ENCODE measurements around the gene KLHDC7B.
A peak's percentile ranks its signal among the peaks of the same experiment; 100 is the strongest.
"Not testable (repeated sequence)": the region's sequence is repeated elsewhere in the genome, so short reads cannot be mapped to it uniquely, and the experiment has no call there.

KLHDC7B gene

DNA sequence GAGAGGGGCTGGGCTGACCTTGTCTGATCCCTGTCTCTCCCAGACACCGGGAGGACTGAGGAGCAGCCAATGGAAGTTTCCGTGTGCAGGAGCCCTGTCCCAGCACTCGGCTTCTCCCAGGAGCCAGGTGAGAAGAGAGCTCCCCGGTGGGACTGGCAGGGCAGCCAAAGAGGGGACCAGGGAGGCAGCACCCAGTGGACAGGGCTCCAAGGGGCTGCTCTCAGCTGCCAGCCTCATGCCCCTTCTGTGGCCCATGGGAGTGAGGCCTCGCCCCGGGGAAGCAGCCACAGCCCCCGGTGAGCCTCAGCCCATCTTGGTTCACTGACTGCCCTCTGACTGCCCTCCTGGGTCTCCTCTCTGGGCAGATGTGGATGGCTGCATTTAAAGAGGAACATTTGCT, 27.1 kb upstream of the KLHDC7B start:
- no peak for DNase-seq

- DNase-seq, result no peak
These were observed 26.5 kb upstream of the KLHDC7B start for GRCh38 chr22:50519151-50519550.

- DNase-seq, result not testable (repeated sequence)
These were observed 25.5 kb upstream of the KLHDC7B start for GRCh38 chr22:50520184-50520583.

DNA sequence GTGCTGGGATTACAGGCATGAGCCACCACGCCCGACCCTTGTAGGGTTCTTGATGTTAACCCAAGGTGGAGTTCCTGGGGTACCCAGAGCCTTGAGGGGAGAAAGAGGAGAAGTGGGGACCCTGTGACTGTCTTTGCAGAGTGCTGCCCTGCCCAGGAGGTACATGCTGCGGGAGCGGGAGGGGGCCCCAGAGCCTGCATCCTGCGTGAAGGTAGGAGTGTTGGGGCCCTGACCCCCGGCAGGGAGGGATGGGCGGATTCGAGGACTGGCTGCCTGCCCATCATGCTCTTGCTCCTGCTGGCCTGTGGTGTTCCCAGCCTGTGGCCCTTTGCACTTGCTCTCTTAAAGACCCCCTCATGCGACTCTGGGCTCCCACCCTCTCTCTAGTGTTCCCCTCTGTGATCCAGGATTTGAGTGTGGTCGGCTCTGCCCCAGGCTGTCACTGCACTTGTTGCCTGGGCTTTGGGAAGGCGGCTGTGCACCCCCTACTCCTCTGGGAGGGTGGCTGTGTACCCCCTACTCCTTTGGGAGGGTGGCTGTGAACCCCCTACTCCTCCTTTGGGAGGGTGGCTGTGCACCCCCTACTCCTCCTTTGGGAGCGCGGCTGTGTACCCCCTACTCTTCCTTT, 24.8 kb upstream of the KLHDC7B start:
- no peak for DNase-seq

- DNase-seq, result no peak
These were observed 24.0 kb upstream of the KLHDC7B start for GRCh38 chr22:50521710-50522109.

DNA sequence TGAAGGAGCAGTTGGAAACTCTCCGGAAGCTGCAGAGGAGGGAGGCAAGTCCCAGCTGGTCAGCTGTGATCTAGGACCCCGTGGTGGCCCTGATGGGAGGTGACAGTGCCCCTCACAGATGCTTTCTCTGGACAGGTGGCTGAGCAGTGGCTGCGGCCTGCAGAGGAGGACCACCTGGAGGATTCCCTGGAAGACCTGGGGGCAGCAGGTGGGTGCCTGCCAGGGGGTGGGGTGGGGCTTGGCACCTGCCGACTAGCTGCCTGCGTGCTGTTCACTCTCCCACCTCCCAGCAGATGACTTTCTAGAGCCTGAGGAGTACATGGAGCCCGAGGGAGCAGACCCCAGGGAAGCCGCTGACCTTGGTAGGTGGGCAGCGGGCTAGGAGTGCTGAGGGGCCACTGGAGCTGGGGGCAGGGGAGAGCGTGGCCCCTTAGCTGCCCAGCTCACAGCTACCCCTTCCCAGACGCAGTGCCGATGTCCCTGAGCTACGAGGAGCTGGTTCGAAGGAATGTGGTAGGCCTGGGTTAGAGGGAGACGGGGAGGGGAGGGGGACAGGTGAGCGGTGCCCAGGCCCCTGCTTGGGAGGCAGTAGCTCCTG, 23.4 kb upstream of the KLHDC7B start:
- no peak for DNase-seq

DNA sequence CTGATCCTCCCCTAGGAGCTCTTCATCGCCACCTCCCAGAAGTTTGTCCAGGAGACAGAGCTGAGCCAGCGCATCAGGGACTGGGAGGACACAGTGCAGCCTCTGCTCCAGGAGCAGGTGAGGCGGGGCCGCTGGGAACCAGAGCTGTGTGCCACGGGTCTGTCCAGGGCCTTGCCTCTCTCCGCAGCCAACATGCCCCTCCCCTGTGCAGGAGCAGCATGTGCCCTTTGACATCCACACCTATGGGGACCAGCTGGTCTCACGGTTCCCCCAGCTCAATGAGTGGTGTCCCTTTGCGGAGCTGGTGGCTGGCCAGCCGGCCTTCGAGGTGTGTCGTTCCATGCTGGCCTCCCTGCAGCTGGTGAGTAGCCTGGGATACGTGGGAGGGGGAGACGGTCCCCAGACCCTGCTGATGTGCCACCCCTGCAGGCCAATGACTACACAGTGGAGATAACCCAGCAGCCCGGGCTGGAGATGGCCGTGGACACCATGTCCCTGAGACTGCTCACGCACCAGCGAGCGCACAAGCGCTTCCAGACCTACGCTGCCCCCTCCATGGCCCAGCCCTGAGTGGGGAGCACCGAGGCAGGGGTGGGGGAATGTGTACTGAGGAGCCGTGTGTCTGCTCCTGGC, 22.8 kb upstream of the KLHDC7B start:
- no peak for DNase-seq

DNA sequence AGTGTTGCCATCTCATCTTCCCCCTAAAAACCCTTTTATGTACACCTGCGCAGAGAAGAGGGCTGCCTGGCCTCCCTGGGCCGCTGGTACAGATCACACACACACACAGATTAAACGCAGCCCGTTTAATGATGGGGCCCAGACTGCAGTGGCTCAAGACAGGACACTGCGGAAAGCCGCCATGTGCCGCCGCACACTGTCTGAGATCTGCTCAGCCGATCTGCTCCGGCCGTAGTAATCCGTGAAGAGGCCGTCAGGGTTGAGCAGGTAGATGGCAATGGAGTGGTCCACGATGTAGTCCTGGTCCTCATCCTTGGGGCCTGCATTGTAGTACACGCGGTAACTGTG, 22.3 kb upstream of the KLHDC7B start:
- DNase-seq, result no peak

- DNase-seq, result no peak
These were observed 21.7 kb upstream of the KLHDC7B start for GRCh38 chr22:50523806-50524675.

- DNase-seq, result no peak
These were observed 21.0 kb upstream of the KLHDC7B start for GRCh38 chr22:50524676-50525103.

GRCh38 chr22:50525104-50525857, 20.4 kb upstream of the KLHDC7B start, which contains the start of gene SCO2:
Gene SCO2, minus strand, starts transcription at chr22:50525598. Its CDS starts 1,187 bp downstream, at chr22:50524411.
- peak; percentile 99 for DNase-seq

GRCh38 chr22:50525858-50526107, 19.9 kb upstream of the KLHDC7B start:
- no peak for DNase-seq

GRCh38 chr22:50526108-50526833, 19.4 kb upstream of the KLHDC7B start:
- peak; percentile 92 for DNase-seq

DNA sequence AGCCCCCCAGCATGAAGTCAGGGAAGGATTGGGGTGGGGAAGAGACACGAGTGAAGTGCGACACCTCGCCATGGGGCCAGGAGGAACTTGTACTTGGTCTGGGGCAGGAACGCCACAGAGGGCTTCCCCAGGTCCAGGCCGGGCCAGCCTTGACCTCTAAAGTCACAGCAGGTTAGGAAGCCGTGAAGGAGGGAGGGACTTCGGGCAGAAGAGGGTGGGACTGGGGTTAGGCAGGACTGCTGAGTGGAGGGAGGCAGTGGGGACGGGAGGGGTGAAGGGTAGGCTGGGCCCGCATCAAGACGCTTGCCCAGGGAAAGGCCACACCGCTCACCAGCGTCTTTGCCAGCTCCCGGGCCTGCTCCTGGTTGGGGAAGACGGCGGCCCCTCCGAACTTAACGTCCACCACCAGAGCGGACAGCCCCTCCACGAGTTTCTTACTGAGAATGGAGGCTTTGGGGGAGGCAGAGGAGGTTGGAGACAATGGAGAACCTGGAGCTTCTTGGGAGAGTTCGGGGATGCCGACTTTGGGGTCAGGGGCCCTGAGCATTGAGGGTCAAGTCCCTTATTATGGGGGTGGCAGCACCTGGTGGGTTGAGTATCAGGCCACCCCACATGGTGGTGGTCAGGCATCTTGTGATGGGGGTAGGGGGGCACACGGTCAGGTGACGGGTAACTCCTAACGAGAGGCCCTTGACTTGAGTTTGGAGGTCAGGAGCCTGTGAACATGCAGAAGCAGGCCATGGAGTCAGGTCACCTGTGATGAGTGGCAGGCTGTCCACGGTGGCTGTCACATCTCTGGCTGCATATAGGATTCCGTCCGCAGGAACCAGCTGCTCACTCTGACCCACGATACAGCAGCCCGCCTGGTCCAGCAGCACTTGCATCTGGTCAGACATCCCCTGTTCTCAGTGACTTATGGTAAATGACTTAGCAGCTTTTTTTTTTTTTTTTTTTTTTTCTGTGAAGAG, 18.6 kb upstream of the KLHDC7B start:
- DNase-seq, result peak; percentile 81

DNA sequence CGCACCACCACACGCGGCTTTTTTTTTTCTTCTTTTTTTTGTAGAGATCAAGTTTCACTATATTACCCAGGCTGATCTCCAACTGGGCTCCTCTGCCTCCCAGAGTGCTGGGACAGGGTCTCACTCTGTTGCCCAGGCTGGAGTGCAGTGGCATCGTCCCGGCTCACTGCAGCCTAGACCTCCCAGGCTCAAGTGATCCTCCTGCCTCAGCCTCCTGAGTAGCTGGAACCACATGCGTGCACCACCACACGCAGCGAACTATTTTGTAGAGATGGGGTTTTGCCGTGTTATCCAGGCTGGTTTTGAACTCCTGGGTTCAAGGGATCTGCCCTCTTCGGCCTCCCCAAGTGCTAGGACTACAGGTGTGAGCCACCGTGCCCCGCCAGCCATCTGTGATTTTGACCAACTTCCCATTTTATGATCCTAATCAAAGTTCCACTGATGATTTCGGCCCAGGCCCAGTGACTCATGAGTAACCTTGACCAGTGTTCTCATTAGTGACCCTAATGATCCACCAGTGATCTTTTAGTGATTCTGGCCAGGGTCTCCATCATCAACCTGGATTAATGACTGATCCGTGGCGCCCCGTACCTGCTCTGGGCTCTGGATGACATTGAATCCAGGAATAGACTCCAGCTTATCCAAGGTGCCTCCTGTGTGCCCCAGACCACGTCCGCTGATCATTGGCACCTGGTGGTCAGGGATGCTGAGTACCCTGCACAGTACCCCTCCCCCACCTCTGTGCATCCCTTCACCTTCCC, 17.6 kb upstream of the KLHDC7B start:
- no peak for DNase-seq

DNA sequence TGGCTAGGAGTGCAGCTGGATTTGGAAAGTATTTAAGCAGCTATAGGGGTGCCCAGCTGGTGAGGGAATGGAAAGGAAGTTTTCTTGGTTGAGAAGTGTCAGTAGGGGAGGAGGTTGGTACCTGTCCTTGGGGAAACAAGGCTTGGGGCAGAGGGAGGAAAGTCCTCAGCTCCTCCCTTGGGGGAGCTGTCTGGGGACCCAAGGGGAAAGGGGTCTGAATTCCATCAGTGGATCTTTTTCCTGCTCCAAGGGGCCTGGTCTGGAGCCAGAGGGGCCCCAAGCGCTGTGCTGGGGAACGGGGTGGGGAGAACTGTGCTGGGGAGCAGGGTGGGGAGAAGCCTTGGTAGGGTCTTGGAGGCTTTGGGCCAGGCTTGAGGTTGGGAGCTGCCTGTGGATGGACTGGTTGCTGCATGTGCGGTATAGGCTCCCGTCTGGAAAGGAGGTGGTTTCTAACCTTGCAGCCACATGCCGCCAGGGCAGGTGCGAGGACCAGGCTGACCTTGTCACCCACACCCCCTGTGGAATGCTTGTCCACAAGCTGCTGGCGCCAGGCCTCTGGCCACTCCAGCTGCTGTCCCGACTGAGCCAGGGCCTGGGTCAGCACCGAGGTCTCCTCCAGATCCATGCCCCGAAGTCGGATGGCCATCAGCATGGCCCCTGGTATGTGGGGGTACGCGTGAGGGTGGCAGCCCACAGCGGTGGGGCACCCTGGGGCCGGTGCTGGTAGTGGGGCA, 16.9 kb upstream of the KLHDC7B start:
- DNase-seq, result peak; percentile 26

GRCh38 chr22:50529416-50529896, 16.2 kb upstream of the KLHDC7B start:
- no peak for DNase-seq

DNA sequence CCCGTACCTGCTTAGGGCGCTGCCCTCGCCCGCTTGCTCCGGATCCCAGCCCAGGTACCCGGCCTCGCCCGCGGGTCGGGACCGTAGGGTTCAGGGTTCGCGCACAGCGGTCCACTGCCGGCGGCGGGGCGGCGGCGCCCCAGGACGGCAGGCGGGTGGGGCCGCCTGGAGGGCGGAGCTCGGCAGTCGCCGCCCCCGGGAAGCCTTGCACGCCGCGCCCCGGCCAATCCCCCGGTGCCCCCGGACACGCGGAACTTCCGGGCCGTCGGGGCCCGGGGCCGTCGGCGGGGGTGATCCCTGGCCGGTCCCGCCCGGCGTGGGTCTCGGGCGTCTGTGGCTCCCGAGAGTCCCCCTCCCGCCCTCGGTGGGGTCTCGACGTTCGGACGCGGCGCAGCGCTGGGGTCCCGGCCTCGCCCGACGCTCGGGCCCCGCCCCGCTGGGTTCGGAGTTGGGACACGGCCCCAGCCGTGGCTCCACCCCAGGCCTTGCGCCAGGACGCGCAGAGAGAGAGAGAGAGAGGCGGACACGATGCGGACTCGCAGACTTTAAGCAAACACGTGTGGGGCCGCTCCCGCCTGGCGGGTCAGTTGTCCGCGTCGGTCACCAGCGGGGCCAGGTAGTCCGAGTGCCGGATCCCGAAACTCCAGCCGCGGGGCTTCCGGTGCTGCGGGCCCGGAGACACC, 15.7 kb upstream of the KLHDC7B start, which contains the start of gene TYMP:
Gene TYMP (minus strand): TSS at position 116 of the 683 bp plus-strand sequence. CDS start 303 bp downstream, outside the sequence.
- peak; percentile 86 for DNase-seq

DNA sequence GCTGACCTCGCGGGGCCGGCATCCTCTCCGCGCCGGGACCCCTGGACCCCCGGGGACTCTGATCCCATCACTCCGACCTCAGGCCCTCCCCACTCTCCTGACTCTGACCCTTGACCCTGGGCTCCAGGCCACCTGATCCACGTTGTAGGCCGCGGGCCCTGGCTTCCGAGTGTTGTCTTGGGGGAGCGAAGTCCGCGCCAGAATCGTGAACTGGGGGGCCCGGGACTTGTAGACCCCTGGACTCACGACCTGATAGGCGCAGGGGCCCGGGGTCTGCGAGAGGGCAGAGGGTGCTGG, 15.2 kb upstream of the KLHDC7B start:
- DNase-seq, result no peak

Measured in activated CD4-positive, alpha-beta T cell treated with anti-CD3 and anti-CD28 coated beads, Interleukin-2, Interleukin-6, amounts not matched to agents 100 ng/mL and 50 ng/mL, durations not matched to agents 16 hours and 8 hours (primary cell).